Calu3 (cell line): ENCODE data around the gene RAB10. TPM values are rescaled to one million over a fixed set of nuclear protein-coding genes. Genes with fewer than 3 reads are reported as not detected.

ENCODE experiments used
- BruUV-seq: library from RNA; stranded (reverse); fragments of 400-500 nt; replicated peaks from 2 replicates; lab custom pipeline; 2021; lab: Mats Ljungman, UMichigan
- CTCF ChIA-PET: fragments of 300-600 bp; sonication (Branson Sonifier 250); formaldehyde crosslinking; loops from one replicate; lab custom pipeline; 2022; ENCODE audit warnings: antibody characterized with exemption; lab: Charles Lee
- DNase-seq: peaks from one replicate; pipeline ENCODE4 v3.0.0; 2022
- H3K27ac Mint-ChIP-seq: one replicate; pipeline ENCODE4 v1.8.0; 2022; ENCODE audit warnings: mixed read lengths; ENCODE audit not compliant: unreplicated experiment
- H3K27me3 Mint-ChIP-seq: one replicate; pipeline ENCODE4 v1.8.0; 2022; ENCODE audit warnings: mixed read lengths; ENCODE audit not compliant: unreplicated experiment
- H3K36me3 Mint-ChIP-seq: one replicate; pipeline ENCODE4 v1.8.0; 2022; ENCODE audit warnings: mild to moderate bottlenecking, moderate library complexity, mixed read lengths; ENCODE audit not compliant: insufficient read depth, unreplicated experiment
- H3K4me1 Mint-ChIP-seq: one replicate; pipeline ENCODE4 v1.8.0; 2022; ENCODE audit warnings: mild to moderate bottlenecking, low read depth, mixed read lengths; ENCODE audit not compliant: unreplicated experiment
- H3K4me3 Mint-ChIP-seq: one replicate; pipeline ENCODE4 v1.8.0; 2022; ENCODE audit warnings: mild to moderate bottlenecking, low read depth, moderate library complexity, mixed read lengths; ENCODE audit not compliant: unreplicated experiment
- H3K9me3 Mint-ChIP-seq: one replicate; pipeline ENCODE4 v1.8.0; 2022; ENCODE audit warnings: low read depth, mixed read lengths; ENCODE audit not compliant: unreplicated experiment
- CTCF ChIP-seq: fragments of 200-600 bp; IDR thresholded peaks from one replicate; pipeline ENCODE4 v1.8.0; 2022; ENCODE audit warnings: antibody characterized with exemption; ENCODE audit not compliant: unreplicated experiment
- intact Hi-C: fragments of 100-400 bp; cut with micrococcal nuclease; formaldehyde crosslinking; loops from one replicate; pipeline ENCODE4 v1.10.0; 2022; ENCODE audit not compliant: unreplicated experiment
- total RNA-seq: library from RNA; stranded (reverse); gene quantifications from 2 replicates; pipeline ENCODE4 v1.2.3, GENCODE V29; 2022

The RAB10 gene
- total RNA-seq, 1 experiment from 2014 or later: 149 TPM

- Mint-ChIP-seq H3K36me3 (peaks cover 12% of the 10 kb centered on the region), H3K27ac (no peak overlapping the region), H3K27me3 (no peaks in the 10 kb centered on the region), H3K4me1 (peaks cover 40% of the 10 kb centered on the region), H3K9me3 (no peaks in the 10 kb centered on the region), H3K4me3 (no peak overlapping the region)
- no peak for DNase-seq
- BruUV-seq: no TSS peak
- CTCF ChIA-PET: interaction anchor here (0.6 to 1.4 kb wide), 7 partner anchors 9 to 331 kb away, joined by 3 to 4 read pairs (median 4); partner anchors contain the start of gene RAB10
- intact Hi-C loops: no loop called here
- TF ChIP-seq CTCF: no peak
Observed at GRCh38 chr2:26017464-26018183, 16.3 kb upstream of the RAB10 start.

GRCh38 chr2:26018184-26019055, 15.5 kb upstream of the RAB10 start:
- H3K4me3 Mint-ChIP-seq: no peak overlapping the region
- CTCF ChIA-PET: interaction anchor here (0.6 to 1.4 kb wide), 6 partner anchors 9 to 330 kb away, joined by 3 to 4 read pairs (median 4); partner anchors contain the start of gene RAB10
- TF ChIP-seq CTCF: no peak

DNA sequence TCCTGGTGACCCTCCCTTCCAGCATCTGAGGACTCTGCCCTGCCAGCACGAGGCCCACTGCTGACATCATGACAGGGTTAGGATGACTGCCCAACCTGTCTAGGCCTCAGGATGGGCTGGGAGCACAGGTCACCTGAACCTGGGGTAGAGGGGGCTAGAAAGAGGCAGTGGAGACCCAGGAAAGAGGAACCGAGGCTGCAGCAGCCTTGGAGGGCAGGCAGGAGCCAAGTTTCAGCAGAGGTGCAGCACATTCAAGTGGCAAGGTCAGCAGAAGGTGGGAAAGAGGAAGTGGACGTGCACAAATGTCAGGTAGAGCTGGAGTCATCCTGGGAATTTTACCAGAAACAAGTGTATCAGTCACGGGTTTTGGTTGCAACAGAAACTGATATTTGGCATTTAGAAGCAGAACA, 13.6 kb upstream of the RAB10 start:
- peaks cover 7% of the 10 kb centered on the region for H3K36me3 Mint-ChIP-seq
- peaks cover 26% of the 10 kb centered on the region for H3K4me1 Mint-ChIP-seq
- H3K27ac Mint-ChIP-seq: no peak overlapping the region
- no peak overlapping the region for H3K4me3 Mint-ChIP-seq
- intact Hi-C loops: no loop called here
- no TSS peak for BruUV-seq
- CTCF ChIA-PET: interaction anchor here (1.3 kb wide), 1 partner anchor 29 kb away, joined by 3 read pairs; no protein-coding TSS in a partner anchor
- TF ChIP-seq CTCF: no peak
- H3K9me3 Mint-ChIP-seq: no peaks in the 10 kb centered on the region
- DNase-seq: no peak
- no peaks in the 10 kb centered on the region for H3K27me3 Mint-ChIP-seq

More at GRCh38 chr2:26018184-26019055, 15.5 kb upstream of the RAB10 start:
- H3K9me3 Mint-ChIP-seq: no peaks in the 10 kb centered on the region
- peaks cover 7% of the 10 kb centered on the region for H3K36me3 Mint-ChIP-seq
- no peaks in the 10 kb centered on the region for H3K27me3 Mint-ChIP-seq
- peaks cover 32% of the 10 kb centered on the region for H3K4me1 Mint-ChIP-seq
- BruUV-seq: no TSS peak
- no peak overlapping the region for H3K27ac Mint-ChIP-seq
- intact Hi-C loops: no loop called here
- DNase-seq: peak; percentile 89

GRCh38 chr2:26024260-26024659, 9.6 kb upstream of the RAB10 start:
- H3K27ac Mint-ChIP-seq: no peak overlapping the region
- H3K4me1 Mint-ChIP-seq: peaks cover 3% of the 10 kb centered on the region
- no peak overlapping the region for H3K4me3 Mint-ChIP-seq
- no peak for DNase-seq
- intact Hi-C loops: no loop called here
- CTCF ChIA-PET: no interaction called here
- H3K27me3 Mint-ChIP-seq: no peaks in the 10 kb centered on the region
- no TSS peak for BruUV-seq
- TF ChIP-seq CTCF: no peak
- H3K36me3 Mint-ChIP-seq: no peaks in the 10 kb centered on the region
- no peaks in the 10 kb centered on the region for H3K9me3 Mint-ChIP-seq
